SHP77 treated with DMSO at 0.1 percent for 48 hours (cell line): Measurements from ENCODE around the gene MOCS2.
"Not testable (repeated sequence)": the region's sequence is repeated elsewhere in the genome, so short reads cannot be mapped to it uniquely, and the experiment has no call there.

Source experiments
- DNase-seq: peaks from one replicate; lab custom pipeline; 2025; lab: John Stamatoyannopoulos, UW

The MOCS2 gene

GRCh38 chr5:53109443-53110127 is at the start of gene MOCS2:
MOCS2 (minus strand) TSS chr5:53109757; CDS start chr5:53107174, 2,583 bp downstream.
- DNase-seq, result peak; percentile 59

- DNase-seq, result no peak
Observed at GRCh38 chr5:53151713-53152458, 42.3 kb upstream of the MOCS2 start.

- no peak for DNase-seq
Observed at GRCh38 chr5:53133020-53133419, 23.5 kb upstream of the MOCS2 start.

- no peak for DNase-seq
Observed at GRCh38 chr5:53130266-53130665, 20.7 kb upstream of the MOCS2 start.

GRCh38 chr5:53128481-53128880 is 18.9 kb upstream of the MOCS2 start:
- no peak for DNase-seq

- DNase-seq, result no peak
Observed at GRCh38 chr5:53127107-53127506, 17.6 kb upstream of the MOCS2 start.

- no peak for DNase-seq
Observed at GRCh38 chr5:53126521-53126920, 17.0 kb upstream of the MOCS2 start.

- no peak for DNase-seq
Observed at GRCh38 chr5:53123702-53124101, 14.1 kb upstream of the MOCS2 start.

- DNase-seq, result no peak
Observed at GRCh38 chr5:53120165-53120564, 10.6 kb upstream of the MOCS2 start.

- DNase-seq, result no peak
Observed at GRCh38 chr5:53118879-53119278, 9.3 kb upstream of the MOCS2 start.

- no peak for DNase-seq
Observed at GRCh38 chr5:53116597-53116996, 7.0 kb upstream of the MOCS2 start.

GRCh38 chr5:53114988-53115387 is 5.4 kb upstream of the MOCS2 start:
- no peak for DNase-seq

- DNase-seq, result no peak
Observed at GRCh38 chr5:53113947-53114346, 4.4 kb upstream of the MOCS2 start.

- DNase-seq, result no peak
Observed at GRCh38 chr5:53112909-53113308, 3.4 kb upstream of the MOCS2 start.

GRCh38 chr5:53112307-53112706 is 2.8 kb upstream of the MOCS2 start:
- not testable (repeated sequence) for DNase-seq

GRCh38 chr5:53111139-53111538 is 1.6 kb upstream of the MOCS2 start:
- DNase-seq, result no peak

- no peak for DNase-seq
Observed at GRCh38 chr5:53110156-53110555, 599 bp upstream of the MOCS2 start.

- DNase-seq, result peak; percentile 45
Observed at GRCh38 chr5:53109056-53109442, 508 bp downstream of the MOCS2 start.

- no peak for DNase-seq
Observed at GRCh38 chr5:53105611-53106300, 3.8 kb downstream of the MOCS2 start.

- DNase-seq, result no peak
Observed at GRCh38 chr5:53100606-53101005, 9.0 kb downstream of the MOCS2 start.

GRCh38 chr5:53099546-53099945 is 10.0 kb downstream of the MOCS2 start:
- no peak for DNase-seq

GRCh38 chr5:53095931-53096525 is 13.5 kb downstream of the MOCS2 start:
- DNase-seq, result peak; percentile 3

- no peak for DNase-seq
Observed at GRCh38 chr5:53095217-53095616, 14.3 kb downstream of the MOCS2 start.
